SK-N-SH treated with all-trans-retinoic acid at 6 μM for 48 hours (cell line): ENCODE results near the gene LRRC56.

Experiments
- ATAC-seq: fragments of 200-7000 bp; cut with Tn5 transposase; 3 replicates; pipeline ENCODE4 v1.9.1; 2020; ENCODE audit warnings: mild to moderate bottlenecking, moderate library complexity
- ARNTL ChIP-seq: fragments of 450-650 bp; formaldehyde crosslinking; IDR thresholded peaks from 2 replicates; pipeline ENCODE4 v1.5.0; 2020; ENCODE audit warnings: low read depth, mild to moderate bottlenecking, moderate library complexity, borderline replicate concordance
- BACH2 ChIP-seq: fragments of 250-450 bp; sonication (Bioruptor Pico); IDR thresholded peaks from 2 replicates; pipeline ENCODE4 v1.9.0; 2021; ENCODE audit warnings: mild to moderate bottlenecking, borderline replicate concordance
- CSDC2 ChIP-seq: fragments of 250-450 bp; sonication (Bioruptor Pico); IDR thresholded peaks from 2 replicates; pipeline ENCODE4 v1.5.0; 2020; ENCODE audit warnings: mild to moderate bottlenecking, moderate library complexity
- ESRRG ChIP-seq: fragments of 250-450 bp; sonication (Bioruptor Pico); IDR thresholded peaks from 2 replicates; pipeline ENCODE4 v1.6.1; 2021; ENCODE audit warnings: mild to moderate bottlenecking
- GLIS3 ChIP-seq: fragments of 250-450 bp; sonication (Bioruptor Pico); IDR thresholded peaks from 2 replicates; pipeline ENCODE4 v1.5.0; 2020; ENCODE audit warnings: mild to moderate bottlenecking, moderate library complexity
- ISL1 ChIP-seq: fragments of 250-450 bp; sonication (Bioruptor Pico); IDR thresholded peaks from 2 replicates; pipeline ENCODE4 v2.1.2; 2022; ENCODE audit warnings: mild to moderate bottlenecking, moderate library complexity
- OSR1 ChIP-seq: fragments of 250-450 bp; sonication (Bioruptor Pico); IDR thresholded peaks from 2 replicates; pipeline ENCODE4 v1.8.0; 2022; ENCODE audit warnings: moderate library complexity, mild to moderate bottlenecking, inconsistent platforms
- PPARA ChIP-seq: fragments of 250-450 bp; sonication (Bioruptor Pico); IDR thresholded peaks from 2 replicates; pipeline ENCODE4 v1.5.0; 2020; ENCODE audit warnings: mild to moderate bottlenecking, borderline replicate concordance
- RARB ChIP-seq: fragments of 250-450 bp; sonication (Bioruptor Pico); IDR thresholded peaks from 2 replicates; pipeline ENCODE4 v1.8.0; 2021; ENCODE audit warnings: mild to moderate bottlenecking, moderate library complexity
- TOX ChIP-seq: fragments of 250-450 bp; sonication (Bioruptor Pico); IDR thresholded peaks from 2 replicates; pipeline ENCODE4 v1.8.0; 2021; ENCODE audit warnings: mild to moderate bottlenecking, moderate library complexity, borderline replicate concordance
- ZC3H10 ChIP-seq: fragments of 250-450 bp; sonication (Bioruptor Pico); IDR thresholded peaks from 2 replicates; pipeline ENCODE4 v1.5.1; 2021; ENCODE audit warnings: mild to moderate bottlenecking, moderate library complexity
- ZFP3 ChIP-seq: fragments of 250-450 bp; sonication (Bioruptor Pico); IDR thresholded peaks from 2 replicates; pipeline ENCODE4 v1.5.0; 2020; ENCODE audit warnings: mild to moderate bottlenecking, moderate library complexity
- ZFP30 ChIP-seq: fragments of 450-650 bp; formaldehyde crosslinking; IDR thresholded peaks from 2 replicates; pipeline ENCODE4 v1.5.0; 2022; ENCODE audit warnings: mild to moderate bottlenecking, moderate library complexity
- ZNF565 ChIP-seq: fragments of 450-650 bp; formaldehyde crosslinking; conservative IDR thresholded peaks from 2 replicates; pipeline ENCODE4 v1.5.0; 2020; ENCODE audit warnings: low read depth, mild to moderate bottlenecking, moderate library complexity
- ZNF70 ChIP-seq: fragments of 450-650 bp; formaldehyde crosslinking; IDR thresholded peaks from 2 replicates; pipeline ENCODE4 v1.5.0; 2020; ENCODE audit warnings: mild to moderate bottlenecking, moderate library complexity
- TF ChIP-seq, protein P1 (sequence below): fragments of 250-450 bp; sonication (Bioruptor Pico); IDR thresholded peaks from 2 replicates; pipeline ENCODE4 v1.8.0; 2021; ENCODE audit warnings: low read depth, mild to moderate bottlenecking, moderate library complexity, borderline replicate concordance
- TF ChIP-seq, protein P2 (sequence below): fragments of 250-450 bp; sonication (Bioruptor Pico); IDR thresholded peaks from 2 replicates; pipeline ENCODE4 v1.5.0; 2020; ENCODE audit warnings: mild to moderate bottlenecking, moderate library complexity
- TF ChIP-seq, protein P3 (sequence below): fragments of 250-450 bp; sonication (Bioruptor Pico); IDR thresholded peaks from 2 replicates; pipeline ENCODE4 v1.8.0; 2020; ENCODE audit warnings: mild to moderate bottlenecking, moderate library complexity, borderline replicate concordance
- TF ChIP-seq, protein P4 (sequence below): fragments of 250-450 bp; sonication (Bioruptor Pico); IDR thresholded peaks from 2 replicates; pipeline ENCODE4 v1.5.1; 2020; ENCODE audit warnings: low read depth, mild to moderate bottlenecking, moderate library complexity
- TF ChIP-seq, protein P5 (sequence below): fragments of 250-450 bp; sonication (Bioruptor Pico); IDR thresholded peaks from 2 replicates; pipeline ENCODE4 v1.5.1; 2021; ENCODE audit warnings: mild to moderate bottlenecking, moderate library complexity

Gene LRRC56

DNA sequence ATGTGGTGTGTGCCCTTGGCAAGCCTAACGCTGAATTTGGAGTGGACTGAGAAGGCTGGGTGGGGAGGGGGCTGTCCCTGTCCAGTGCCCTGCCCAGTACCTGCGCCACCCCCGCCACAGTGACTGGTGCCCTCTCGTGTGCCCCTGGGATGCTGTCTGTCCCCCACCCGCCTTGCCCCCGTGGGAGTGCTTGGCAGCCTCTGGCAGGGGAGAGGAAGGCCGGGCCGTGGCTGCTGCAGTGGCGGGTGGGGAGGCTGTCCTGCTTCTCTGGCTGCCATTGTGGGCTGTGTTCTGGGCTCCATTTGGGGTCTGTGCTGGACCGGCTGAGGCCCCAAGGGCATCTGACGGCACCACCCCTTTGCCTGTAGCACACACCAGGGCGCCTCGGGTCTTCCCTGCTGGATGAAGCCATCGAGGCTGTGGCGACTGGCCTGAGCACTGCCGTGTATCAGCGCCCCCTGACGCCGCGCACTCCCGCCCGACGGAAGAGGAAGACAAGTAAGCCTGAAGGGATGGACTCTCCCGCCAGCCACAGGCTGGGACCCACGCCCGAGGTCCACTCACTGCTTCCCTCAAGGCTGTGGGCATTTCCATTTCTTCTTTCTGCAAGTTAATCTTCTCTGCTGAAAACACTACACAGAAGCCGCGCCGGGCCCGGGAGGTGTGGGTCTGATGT lies 60.8 kb downstream of the LRRC56 start:
- ATAC-seq: no peak; the same call in 2 of the 3 replicates
- TF ChIP-seq OSR1 (CRISPR knock-in tag): no peak

DNA sequence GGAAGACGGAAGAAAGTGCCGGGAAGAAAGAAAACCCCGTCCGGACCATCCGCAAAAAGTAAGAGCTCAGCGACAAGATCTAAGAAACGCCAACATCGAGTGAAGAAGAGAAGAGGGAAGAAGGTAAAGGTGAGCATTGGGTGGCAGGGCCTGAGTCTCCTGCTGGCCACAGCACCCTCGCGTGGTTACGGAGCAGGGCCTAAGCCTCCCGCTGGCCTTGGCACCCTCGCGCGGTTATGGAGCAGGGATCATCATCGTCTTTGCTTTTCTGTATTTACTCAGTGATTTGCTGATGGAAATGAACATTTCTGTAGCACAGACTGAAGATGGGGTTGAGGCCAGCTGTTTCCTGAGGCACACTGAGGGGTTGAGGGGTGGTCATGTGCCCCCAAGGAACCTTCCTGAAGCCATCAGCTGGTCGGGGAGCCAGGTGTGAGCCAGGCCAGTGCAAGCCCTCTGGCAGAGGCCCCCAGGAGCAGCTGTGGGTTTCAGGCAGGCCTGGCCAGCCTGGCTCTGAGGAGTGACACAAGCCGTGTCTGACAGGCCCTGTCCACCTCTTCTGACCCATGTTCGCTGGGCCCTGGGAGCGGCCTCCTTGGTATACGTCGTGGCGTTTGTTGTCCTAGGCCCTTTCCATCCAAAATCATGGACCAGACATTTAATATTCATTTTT lies 64.4 kb downstream of the LRRC56 start:
- ATAC-seq: no peak

DNA sequence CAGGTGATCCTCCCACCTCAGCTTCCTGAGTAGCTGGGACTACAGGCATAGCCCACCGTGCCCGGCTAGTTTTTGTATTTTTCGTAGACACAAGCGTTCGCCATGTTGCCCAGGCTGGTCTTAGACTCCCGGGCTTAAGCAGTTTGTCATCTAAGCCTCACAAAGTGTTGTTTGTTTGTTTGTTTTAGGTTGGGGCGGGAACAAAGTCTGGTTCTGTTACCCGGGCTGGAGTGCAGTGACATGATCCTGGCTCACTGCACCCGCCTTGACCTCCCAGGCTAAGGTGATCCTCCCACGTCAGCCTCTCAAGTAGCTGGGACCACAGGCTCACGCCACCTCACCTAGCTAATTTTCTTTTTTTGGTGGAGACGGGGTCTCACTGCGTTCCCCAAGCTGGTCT lies 65.8 kb downstream of the LRRC56 start:
- ATAC-seq: no peak
- TF ChIP-seq ZNF565 (CRISPR knock-in tag): no peak
- TF ChIP-seq OSR1 (CRISPR knock-in tag): no peak
- TF ChIP-seq, protein P1, sequence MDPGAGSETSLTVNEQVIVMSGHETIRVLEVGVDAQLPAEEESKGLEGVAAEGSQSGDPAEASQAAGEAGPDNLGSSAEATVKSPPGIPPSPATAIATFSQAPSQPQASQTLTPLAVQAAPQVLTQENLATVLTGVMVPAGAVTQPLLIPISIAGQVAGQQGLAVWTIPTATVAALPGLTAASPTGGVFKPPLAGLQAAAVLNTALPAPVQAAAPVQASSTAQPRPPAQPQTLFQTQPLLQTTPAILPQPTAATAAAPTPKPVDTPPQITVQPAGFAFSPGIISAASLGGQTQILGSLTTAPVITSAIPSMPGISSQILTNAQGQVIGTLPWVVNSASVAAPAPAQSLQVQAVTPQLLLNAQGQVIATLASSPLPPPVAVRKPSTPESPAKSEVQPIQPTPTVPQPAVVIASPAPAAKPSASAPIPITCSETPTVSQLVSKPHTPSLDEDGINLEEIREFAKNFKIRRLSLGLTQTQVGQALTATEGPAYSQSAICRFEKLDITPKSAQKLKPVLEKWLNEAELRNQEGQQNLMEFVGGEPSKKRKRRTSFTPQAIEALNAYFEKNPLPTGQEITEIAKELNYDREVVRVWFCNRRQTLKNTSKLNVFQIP (CRISPR knock-in tag): no peak
- no peak for TF ChIP-seq PPARA (CRISPR knock-in tag)
- no peak for TF ChIP-seq ZC3H10 (CRISPR knock-in tag)
- no peak for TF ChIP-seq ZNF70
- TF ChIP-seq GLIS3 (CRISPR knock-in tag): no peak
- no peak for TF ChIP-seq ESRRG (CRISPR knock-in tag)
- TF ChIP-seq, protein P2, sequence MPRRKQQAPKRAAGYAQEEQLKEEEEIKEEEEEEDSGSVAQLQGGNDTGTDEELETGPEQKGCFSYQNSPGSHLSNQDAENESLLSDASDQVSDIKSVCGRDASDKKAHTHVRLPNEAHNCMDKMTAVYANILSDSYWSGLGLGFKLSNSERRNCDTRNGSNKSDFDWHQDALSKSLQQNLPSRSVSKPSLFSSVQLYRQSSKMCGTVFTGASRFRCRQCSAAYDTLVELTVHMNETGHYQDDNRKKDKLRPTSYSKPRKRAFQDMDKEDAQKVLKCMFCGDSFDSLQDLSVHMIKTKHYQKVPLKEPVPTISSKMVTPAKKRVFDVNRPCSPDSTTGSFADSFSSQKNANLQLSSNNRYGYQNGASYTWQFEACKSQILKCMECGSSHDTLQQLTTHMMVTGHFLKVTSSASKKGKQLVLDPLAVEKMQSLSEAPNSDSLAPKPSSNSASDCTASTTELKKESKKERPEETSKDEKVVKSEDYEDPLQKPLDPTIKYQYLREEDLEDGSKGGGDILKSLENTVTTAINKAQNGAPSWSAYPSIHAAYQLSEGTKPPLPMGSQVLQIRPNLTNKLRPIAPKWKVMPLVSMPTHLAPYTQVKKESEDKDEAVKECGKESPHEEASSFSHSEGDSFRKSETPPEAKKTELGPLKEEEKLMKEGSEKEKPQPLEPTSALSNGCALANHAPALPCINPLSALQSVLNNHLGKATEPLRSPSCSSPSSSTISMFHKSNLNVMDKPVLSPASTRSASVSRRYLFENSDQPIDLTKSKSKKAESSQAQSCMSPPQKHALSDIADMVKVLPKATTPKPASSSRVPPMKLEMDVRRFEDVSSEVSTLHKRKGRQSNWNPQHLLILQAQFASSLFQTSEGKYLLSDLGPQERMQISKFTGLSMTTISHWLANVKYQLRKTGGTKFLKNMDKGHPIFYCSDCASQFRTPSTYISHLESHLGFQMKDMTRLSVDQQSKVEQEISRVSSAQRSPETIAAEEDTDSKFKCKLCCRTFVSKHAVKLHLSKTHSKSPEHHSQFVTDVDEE (CRISPR knock-in tag): no peak

More for the DNA sequence above, 64.4 kb downstream of the LRRC56 start:
- TF ChIP-seq OSR1 (CRISPR knock-in tag) (no peak), GLIS3 (CRISPR knock-in tag) (no peak), CSDC2 (CRISPR knock-in tag) (no peak), ISL1 (CRISPR knock-in tag) (no peak), ZNF70 (no peak), ARNTL (CRISPR knock-in tag) (no peak), ZNF565 (CRISPR knock-in tag) (no peak), RARB (CRISPR knock-in tag) (no peak), BACH2 (no peak), ZFP3 (no peak), ESRRG (CRISPR knock-in tag) (no peak), PPARA (CRISPR knock-in tag) (no peak), ZFP30 (no peak), TOX (CRISPR knock-in tag) (no peak)
- TF ChIP-seq, protein P3, sequence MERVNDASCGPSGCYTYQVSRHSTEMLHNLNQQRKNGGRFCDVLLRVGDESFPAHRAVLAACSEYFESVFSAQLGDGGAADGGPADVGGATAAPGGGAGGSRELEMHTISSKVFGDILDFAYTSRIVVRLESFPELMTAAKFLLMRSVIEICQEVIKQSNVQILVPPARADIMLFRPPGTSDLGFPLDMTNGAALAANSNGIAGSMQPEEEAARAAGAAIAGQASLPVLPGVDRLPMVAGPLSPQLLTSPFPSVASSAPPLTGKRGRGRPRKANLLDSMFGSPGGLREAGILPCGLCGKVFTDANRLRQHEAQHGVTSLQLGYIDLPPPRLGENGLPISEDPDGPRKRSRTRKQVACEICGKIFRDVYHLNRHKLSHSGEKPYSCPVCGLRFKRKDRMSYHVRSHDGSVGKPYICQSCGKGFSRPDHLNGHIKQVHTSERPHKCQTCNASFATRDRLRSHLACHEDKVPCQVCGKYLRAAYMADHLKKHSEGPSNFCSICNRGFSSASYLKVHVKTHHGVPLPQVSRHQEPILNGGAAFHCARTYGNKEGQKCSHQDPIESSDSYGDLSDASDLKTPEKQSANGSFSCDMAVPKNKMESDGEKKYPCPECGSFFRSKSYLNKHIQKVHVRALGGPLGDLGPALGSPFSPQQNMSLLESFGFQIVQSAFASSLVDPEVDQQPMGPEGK (CRISPR knock-in tag): no peak
- TF ChIP-seq, protein P1 (CRISPR knock-in tag): no peak
- TF ChIP-seq, protein P2 (CRISPR knock-in tag): no peak
- TF ChIP-seq, protein P4, sequence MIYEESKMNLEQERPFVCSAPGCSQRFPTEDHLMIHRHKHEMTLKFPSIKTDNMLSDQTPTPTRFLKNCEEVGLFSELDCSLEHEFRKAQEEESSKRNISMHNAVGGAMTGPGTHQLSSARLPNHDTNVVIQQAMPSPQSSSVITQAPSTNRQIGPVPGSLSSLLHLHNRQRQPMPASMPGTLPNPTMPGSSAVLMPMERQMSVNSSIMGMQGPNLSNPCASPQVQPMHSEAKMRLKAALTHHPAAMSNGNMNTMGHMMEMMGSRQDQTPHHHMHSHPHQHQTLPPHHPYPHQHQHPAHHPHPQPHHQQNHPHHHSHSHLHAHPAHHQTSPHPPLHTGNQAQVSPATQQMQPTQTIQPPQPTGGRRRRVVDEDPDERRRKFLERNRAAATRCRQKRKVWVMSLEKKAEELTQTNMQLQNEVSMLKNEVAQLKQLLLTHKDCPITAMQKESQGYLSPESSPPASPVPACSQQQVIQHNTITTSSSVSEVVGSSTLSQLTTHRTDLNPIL: no peak
- TF ChIP-seq, protein P5, sequence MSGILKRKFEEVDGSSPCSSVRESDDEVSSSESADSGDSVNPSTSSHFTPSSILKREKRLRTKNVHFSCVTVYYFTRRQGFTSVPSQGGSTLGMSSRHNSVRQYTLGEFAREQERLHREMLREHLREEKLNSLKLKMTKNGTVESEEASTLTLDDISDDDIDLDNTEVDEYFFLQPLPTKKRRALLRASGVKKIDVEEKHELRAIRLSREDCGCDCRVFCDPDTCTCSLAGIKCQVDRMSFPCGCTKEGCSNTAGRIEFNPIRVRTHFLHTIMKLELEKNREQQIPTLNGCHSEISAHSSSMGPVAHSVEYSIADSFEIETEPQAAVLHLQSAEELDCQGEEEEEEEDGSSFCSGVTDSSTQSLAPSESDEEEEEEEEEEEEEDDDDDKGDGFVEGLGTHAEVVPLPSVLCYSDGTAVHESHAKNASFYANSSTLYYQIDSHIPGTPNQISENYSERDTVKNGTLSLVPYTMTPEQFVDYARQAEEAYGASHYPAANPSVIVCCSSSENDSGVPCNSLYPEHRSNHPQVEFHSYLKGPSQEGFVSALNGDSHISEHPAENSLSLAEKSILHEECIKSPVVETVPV (CRISPR knock-in tag): no peak
